Cerebellar nuclear complex (tissue), 1 donor: ENCODE measurements around the gene SMIM44.
A peak's percentile ranks its signal among the peaks of the same experiment; 100 is the strongest.

ENCODE experiments used
- DNase-seq, 2 experiments: peaks; one replicate each; lab custom pipeline; 2025; lab: John Stamatoyannopoulos, UW

Gene SMIM44

GRCh38 chr19:3500429-3501101 lies 17.3 kb upstream of the SMIM44 start, which contains the start of gene DOHH:
TSS of gene DOHH (minus strand) at chr19:3500674. CDS start at chr19:3496814, 3,860 bp downstream.
- peak; percentile 73 to 90 for DNase-seq

DNA sequence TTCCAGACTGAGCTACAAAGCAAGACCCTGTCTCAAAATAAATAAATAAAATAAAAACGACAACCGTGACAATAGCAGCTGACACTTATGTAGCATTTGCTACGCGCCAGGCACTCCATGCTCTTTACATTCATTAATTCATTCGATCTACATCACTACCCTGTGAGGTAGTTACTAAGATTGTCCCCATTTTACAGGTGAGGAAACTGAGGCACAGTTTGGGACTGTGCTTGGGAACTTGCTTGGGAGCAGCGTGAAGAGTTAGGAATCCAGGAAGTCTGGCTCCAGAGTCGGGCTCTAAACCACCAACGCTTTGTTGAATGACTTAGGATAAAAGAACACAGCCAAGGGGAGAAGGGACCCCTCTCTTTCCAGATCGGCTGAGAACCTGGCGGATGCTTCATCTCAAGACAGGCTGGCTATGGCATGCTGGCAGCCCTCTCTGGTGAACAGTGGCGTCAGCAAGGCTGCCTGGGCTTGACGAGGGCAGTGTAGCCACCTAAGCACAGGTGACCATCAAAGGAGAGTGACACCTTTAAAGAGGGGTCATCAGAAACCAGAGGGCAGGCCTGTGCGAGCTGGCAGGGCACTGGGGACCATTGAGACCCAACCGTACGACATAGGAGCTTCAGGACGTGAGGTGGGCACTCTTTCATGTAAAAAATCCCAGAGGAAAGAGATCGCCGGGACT lies 16.6 kb upstream of the SMIM44 start:
- no peak for DNase-seq

DNA sequence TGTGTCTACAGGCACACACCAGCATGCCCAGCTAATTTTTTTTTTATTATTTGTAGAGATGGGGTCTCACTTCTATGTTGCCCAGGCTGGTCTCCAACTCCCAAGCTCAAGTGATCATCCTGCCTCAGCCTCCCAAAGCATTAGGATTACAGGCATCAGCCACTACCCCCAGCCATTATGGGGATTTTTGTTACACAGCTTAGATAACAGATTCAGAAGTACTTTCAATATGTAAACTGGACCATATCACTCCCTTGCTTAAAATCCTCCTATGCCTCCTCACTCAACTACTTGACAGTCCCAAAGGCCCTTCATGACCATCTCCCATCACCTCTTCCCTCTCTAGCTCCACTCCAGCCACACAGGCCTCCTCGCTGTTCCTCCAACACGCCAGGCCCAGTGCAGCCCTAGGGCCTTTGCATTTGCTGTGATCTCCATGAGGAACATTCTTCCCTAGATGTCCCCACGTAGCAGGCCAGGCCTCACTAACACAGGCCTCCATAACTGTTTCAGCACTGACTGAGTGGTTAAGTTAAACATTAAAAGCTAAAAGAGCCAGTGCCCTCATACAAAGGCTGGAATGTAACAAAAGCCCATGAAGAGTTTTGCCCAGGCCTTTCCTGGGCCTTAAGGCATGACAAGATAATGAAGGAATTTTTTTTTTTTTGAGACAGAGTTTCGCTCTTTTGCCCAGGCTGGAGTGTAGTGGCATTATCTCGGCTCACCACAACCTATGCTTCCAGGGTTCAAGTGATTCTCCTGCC lies 14.7 kb upstream of the SMIM44 start:
- no peak for DNase-seq

- DNase-seq: no peak
Observed at GRCh38 chr19:3496392-3497273, 13.4 kb upstream of the SMIM44 start.

DNA sequence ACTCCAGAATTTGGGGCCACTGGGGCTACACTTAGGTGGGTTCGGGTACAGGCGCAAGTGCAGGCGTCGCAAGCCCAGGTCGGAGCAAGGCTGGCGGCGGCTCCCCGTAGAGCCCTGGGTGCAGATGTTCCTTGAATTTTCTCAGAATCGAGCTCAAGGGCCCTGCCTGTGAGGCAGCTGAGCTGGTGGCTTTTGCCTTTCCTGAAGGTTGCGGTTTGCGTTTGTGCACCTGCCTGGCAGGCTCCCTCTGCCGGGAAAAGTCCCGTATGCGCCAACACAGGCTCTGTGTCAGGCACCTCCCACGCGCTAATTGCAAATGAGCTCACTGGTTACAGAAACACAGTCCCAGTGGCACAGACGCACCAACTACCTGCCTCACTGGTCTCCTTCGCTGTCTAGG lies 11.3 kb upstream of the SMIM44 start:
- DNase-seq: no peak

DNA sequence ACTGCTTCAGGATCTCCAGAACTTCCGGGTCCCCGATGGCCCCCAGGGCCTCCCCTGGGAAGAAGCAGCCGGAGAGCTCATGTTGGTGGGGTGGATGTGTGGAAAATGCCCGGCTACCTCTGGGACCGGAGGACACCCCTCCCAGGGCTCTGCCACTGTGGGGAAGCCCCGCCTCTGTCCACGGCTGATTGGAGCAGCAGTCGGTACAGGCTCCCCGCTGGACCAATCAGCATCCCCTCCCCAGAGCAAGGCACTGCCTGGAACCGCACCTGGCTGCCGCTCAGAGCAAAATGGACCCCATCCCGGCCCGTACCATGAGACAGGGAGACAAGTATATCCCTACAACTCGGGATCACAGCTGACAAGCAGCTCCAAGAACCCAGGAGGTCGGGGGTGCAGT lies 10.8 kb upstream of the SMIM44 start:
- no peak for DNase-seq

- no peak for DNase-seq
Observed at GRCh38 chr19:3493651-3494050, 10.4 kb upstream of the SMIM44 start.

DNA sequence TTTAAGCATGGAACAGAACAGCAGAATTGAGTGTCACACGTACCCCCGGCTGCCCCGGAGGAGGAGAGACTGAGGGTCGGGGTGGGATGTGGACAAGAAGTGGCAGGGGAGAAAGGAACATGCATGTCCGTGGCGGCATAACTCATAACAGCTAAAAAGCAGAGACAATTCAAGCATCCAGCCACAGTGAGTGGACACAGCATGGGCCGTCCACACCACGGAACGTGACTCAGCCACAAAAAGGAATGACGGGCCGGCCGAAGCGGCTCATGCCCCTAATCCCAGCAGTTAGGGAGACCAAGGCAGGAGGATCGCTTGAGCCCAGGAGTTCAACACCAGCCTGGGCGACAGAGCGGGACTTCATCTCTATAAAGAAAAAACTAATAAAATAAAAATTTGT lies 9.7 kb upstream of the SMIM44 start:
- no peak for DNase-seq

GRCh38 chr19:3492131-3492839 lies 9.0 kb upstream of the SMIM44 start:
- no peak for DNase-seq

DNA sequence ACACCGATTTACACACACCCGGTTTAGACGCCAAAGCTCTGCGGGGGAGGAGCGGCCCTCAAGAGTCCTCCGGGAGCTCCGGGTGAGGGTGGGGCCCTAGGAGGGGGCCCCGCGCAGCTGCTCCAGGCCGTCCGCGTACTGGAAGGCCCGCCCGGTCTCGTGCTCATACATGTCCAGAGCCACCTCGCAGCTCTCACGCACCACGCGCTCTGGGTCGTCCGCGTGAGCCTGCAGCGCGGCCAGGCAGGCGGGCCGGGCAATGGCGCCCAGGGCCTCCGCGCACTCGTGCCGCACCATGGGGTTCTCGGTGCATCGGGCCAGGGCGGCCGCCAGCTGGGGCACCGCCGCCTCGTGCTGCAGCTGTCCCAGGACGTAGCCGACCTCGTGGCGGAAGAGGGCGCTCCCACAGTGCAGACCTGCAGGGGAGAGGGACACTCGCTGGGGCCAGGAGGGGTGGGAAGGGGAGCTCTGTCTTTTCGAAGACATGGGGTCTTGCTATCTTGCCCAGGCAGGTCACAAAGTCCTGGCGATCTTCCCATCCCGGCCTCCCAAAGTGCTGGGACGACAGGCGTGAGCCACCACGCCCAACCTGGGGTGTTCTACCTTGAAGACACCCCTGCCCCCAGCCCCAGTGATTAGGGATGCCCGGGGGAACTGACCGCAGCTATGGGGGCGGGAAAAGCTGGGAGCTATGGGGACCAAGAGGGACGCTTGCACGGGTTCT lies 8.3 kb upstream of the SMIM44 start:
- DNase-seq: no peak

DNA sequence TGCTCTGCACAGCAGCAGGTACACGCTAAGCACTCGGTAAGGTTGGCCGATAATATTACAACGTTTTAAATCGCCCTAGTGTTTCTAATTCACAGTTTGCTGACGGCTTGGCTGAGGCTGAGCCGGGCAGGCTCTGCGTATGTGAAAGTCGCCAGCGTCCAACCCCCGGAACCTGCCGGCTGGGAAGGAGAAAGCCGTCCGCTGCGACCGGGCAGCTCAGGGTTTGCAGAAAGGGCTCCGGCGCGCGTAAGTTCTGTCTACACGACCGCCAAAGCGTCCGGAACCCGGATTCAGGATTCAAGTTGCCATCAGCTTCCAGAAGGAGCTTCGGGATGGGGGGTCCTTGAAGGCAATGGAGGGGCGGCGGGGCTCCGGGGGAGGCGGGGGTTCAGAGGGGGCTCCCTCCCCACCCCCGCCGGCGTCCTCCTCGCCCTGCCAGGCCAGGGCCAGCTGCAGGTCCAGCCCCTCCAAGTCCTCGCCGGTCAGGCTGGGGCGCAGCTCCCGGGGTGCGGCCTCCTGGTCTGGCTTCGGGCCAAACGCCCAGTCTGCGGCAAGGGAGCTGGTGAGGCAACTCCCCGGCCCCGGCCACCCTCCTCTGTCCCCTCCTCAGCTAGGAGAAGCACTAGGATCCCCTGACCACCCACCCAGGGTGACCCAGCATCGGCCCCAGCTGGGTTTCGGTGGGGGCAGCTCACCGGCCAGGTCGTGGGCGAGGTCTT lies 575 bp downstream of the SMIM44 start:
- no peak for DNase-seq

DNA sequence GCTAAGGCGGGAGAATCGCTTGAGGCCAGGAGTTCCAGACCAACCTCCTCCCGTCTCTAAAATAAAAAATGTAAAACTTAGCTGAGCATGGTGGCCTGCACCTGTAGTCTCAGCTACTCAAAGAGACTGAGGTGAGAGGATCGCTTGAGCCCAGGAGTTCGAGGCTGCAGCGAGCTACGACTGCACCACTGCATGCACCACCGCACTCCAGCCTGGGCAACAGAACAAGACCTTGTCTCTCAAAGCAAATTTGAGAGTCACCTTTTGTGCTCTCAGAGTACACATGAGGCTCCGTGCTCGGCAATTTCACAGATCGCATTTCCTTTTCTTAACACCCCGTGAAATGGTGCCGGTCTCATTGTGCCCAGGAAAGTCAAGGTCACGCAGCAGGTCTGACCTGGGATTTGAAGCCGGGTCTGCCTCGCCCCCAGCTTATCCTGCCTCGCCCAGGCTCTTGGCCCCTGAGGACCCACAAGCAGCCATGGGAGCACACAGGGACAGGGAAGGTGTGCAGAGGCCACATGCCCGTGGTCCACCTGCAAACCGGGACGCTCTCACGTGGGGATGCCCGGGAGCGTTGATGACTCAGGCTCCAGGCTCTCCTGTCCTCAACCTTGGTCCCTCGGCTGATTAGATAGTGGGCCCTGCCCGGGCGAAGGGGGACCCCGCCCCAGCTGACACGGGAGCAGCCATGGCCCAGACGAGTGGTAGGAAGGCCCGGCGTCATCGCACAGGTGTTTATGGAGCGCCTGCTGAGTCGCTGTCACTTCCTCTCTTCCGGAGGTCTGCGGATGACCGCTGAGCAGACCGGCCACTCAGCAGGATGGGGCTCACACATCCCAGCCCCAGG lies 1.8 kb downstream of the SMIM44 start:
- no peak for DNase-seq

DNA sequence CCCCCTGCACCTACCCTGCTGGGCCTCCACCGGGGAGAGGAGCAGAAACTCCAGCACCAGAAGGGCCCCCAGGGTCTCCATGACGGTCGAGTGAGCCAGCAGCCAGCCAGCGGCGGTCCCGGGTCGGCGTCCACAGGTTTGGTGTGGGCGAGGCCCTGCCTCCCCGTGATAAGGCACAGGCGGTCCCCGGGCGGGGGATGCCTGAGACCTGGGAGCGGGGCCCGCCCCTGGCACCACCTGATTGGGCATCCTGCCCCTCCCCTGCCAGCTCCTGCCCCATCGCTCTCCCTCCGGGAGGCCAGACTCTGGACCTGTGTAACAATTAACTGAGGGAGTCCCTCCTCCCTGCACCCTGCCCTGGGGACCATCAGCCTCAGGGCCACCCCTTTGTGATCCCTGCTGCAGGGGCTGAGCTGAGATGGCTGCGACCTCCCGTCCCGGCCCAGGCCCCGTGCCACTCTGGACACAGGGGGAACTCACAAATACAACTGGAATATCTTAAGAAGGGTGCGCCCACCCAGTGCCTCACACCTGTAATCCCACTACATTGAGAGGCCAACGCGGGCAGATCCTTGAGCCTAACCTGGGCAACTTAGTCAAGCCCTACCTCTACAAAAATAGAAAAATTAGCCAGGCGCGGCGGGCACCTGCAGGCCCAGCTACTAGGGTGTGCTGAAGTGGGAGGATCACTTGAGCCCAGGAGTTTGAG lies 2.7 kb downstream of the SMIM44 start, which contains the start of gene SMIM24:
TSS of gene SMIM24 (minus strand) at position 143 of the 709 bp plus-strand sequence. CDS start at position 81, 62 bp downstream.
- DNase-seq: no peak

DNA sequence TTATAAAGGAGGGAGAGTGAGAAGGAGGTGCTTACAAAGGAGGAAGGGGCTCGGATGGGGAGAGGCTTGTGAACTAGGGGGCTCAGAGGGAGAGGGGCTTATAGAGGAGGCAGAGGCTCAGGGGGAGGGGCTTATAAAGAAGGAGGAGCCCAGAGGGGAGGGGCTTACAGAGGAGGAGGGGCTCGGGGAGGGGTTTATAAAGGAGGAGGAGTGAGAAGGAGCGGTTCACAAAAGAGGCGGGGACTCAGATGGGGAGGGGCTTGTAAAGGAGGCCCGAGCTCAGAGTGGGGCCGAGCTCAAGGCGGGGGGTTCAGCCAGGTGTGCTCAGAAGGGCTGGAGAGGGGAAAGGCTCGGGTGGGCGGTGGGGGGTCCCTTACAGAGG lies 3.4 kb downstream of the SMIM44 start:
- DNase-seq: no peak

GRCh38 chr19:3479177-3479833 lies 3.9 kb downstream of the SMIM44 start:
- no peak for DNase-seq

DNA sequence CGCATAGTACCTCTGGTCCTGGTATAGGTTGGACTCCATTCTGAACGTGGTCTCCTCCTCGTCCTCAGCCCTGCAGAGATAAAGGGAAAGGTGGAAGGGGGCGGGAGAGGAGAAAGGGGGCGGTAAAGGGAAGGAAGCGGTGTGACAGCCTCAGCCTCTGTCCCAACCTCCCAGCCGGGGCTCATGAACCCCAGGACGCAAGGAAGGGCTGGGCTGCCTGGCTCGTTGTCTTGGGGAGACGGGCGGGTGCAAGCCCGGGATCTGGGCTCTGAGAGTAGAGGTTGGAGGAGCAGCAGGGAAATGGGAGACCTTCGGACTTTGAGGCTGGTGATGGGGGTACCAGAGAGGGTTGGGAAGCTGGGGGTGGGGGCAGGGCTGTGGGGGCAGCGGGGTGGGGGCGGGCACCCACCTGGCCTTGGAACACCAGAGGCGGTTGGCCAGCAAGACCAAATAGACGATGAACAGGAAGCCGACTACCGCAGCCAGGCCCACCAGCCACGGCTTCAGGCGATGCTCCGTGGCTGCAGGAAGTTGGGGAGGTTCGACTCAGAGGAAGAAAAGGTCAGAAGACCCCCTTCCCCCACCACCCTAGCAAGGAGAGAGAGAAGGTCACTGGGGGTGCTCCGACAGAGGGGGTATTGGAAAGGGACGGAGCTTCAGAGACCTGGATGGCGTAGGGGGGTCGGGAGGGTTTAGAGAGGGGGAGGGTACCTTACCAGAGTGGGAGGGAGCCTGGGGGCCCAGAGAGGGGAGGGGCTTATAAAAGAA lies 4.6 kb downstream of the SMIM44 start:
- DNase-seq: no peak

DNA sequence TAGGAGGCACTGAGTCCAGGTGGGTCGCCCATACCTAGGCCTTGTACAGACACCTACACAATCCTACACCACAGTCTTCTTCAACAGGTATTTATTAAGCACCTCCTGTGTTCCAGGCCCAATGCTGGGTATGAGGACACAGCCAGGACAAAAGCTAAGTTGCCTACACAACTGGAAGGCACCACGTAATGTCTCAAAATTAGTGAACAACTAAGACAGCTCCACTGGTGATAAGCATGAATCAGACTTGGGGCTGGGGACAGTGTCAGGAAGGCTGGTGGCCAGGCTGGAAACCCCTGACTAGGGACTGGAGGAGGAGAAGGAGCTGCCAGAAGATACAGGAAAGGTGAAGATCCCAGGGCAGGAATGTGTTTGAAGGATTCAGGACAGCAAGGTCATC lies 5.3 kb downstream of the SMIM44 start:
- DNase-seq: no peak
